Measurements from ENCODE around the gene NUP188. TPM values are rescaled to one million over a fixed set of nuclear protein-coding genes. Genes with fewer than 3 reads are reported as not detected.

NUP188 gene
- total and polyA plus RNA-seq, 2 of the 13 experiments (the other 11 are each of a cell fraction or from before 2014, with no cell fraction given) = 28.0 to 38.5 TPM

- TF ChIP-seq ZNF687 (CRISPR knock-in tag; IDR thresholded peaks at IDR 0.05) (peak; percentile 78), FOXJ3 (CRISPR knock-in tag; IDR thresholded peaks at IDR 0.05; ENCODE audit: borderline replicate concordance) (no peak), ZBTB8A (CRISPR knock-in tag; IDR thresholded peaks at IDR 0.05; ENCODE audit: borderline replicate concordance, low read depth) (peak; percentile 100), THAP9 (CRISPR knock-in tag; IDR thresholded peaks at IDR 0.05; ENCODE audit: borderline replicate concordance) (peak; percentile 50; the same call in 1 of the 2 replicates), MAFK (conservative IDR thresholded peaks at IDR 0.05 in 1 of 2, IDR thresholded peaks at IDR 0.05 in 1 of 2; ENCODE audit: low read length in 2 of 2) (no peak), HMGXB4 (CRISPR knock-in tag; IDR thresholded peaks at IDR 0.05; ENCODE audit: borderline replicate concordance in 1 of 2, low read depth in 1 of 2) (peak in 1 of 2 experiments; percentile 57; a peak in 2 of 4 replicates), ZNF317 (CRISPR knock-in tag; IDR thresholded peaks at IDR 0.05) (no peak), ZSCAN12 (CRISPR knock-in tag; IDR thresholded peaks at IDR 0.05) (no peak), GATA4 (IDR thresholded peaks at IDR 0.05; ENCODE audit: borderline replicate concordance, low read depth) (no peak), IKZF1 (IDR thresholded peaks at IDR 0.05) (no peak), E2F1 (CRISPR knock-in tag; IDR thresholded peaks at IDR 0.05) (0 out of 2 replicates have a peak, but pooled peaks have one; percentile 22), FOXA3 (CRISPR knock-in tag; IDR thresholded peaks at IDR 0.05) (no peak; the same call in 1 of the 2 replicates), ASH2L (IDR thresholded peaks at IDR 0.05; ENCODE audit: insufficient read length, low read depth, low read length) (peak; percentile 49), HDAC1 (CRISPR knock-in tag; IDR thresholded peaks at IDR 0.05) (no peak), ZFP62 (CRISPR knock-in tag; IDR thresholded peaks at IDR 0.05) (no peak), TAF1 (CRISPR knock-in tag; IDR thresholded peaks at IDR 0.05) (peak; percentile 58; the same call in 1 of the 2 replicates), KDM4B (CRISPR knock-in tag; IDR thresholded peaks at IDR 0.05) (no peak), ZNF501 (CRISPR knock-in tag; IDR thresholded peaks at IDR 0.05) (no peak)
These were observed 25.4 kb upstream of the NUP188 start (continued) for GRCh38 chr9:128921881-128922763.

Data from HepG2 (cell line).